Neuronal stem cell (in vitro differentiated cells): Measurements from ENCODE around the gene EPC2.

Experiments used
- DNase-seq: peaks from one replicate; pipeline ENCODE4 v3.0.0-alpha.2; 2013; ENCODE audit warnings: low spot score
- H2AFZ ChIP-seq: one replicate; pipeline ENCODE4 v1.6.1; 2013; ENCODE audit warnings: mild to moderate bottlenecking, low read length, inconsistent platforms
- H2AK5ac ChIP-seq: 2 replicates; pipeline ENCODE4 v1.6.1; 2013; ENCODE audit warnings: low read depth, mild to moderate bottlenecking, inconsistent platforms, low read length, moderate library complexity, mixed read lengths
- H2BK120ac ChIP-seq: 2 replicates; pipeline ENCODE4 v1.6.1; 2013; ENCODE audit warnings: low read depth, mild to moderate bottlenecking, inconsistent platforms, low read length, moderate library complexity, mixed read lengths
- H2BK12ac ChIP-seq: one replicate; pipeline ENCODE4 v1.6.1; 2013; ENCODE audit warnings: low read length, inconsistent platforms
- H2BK15ac ChIP-seq: 2 replicates; pipeline ENCODE4 v1.6.1; 2013; ENCODE audit warnings: mild to moderate bottlenecking, low read length, inconsistent platforms, mixed read lengths
- H2BK5ac ChIP-seq: one replicate; pipeline ENCODE4 v1.6.1; 2013; ENCODE audit warnings: inconsistent platforms, mild to moderate bottlenecking, low read length, moderate library complexity
- H3K14ac ChIP-seq: one replicate; pipeline ENCODE4 v1.6.1; 2013; ENCODE audit warnings: low read length, inconsistent platforms
- H3K18ac ChIP-seq: 2 replicates; pipeline ENCODE4 v1.6.1; 2013; ENCODE audit warnings: low read length, inconsistent platforms
- H3K23ac ChIP-seq: 2 replicates; pipeline ENCODE4 v1.6.1; 2013; ENCODE audit warnings: low read depth, mild to moderate bottlenecking, mixed read lengths, low read length, inconsistent platforms; ENCODE audit not compliant: poor library complexity
- H3K27ac ChIP-seq: replicated peaks from 3 replicates; pipeline ENCODE4 v1.5.1; 2013; ENCODE audit warnings: low read length, inconsistent platforms
- H3K27me3 ChIP-seq, 3 experiments: 2 replicates each; pipeline ENCODE4 v1.6.1; 2013; ENCODE audit warnings: low read length in 3 of 3, mild to moderate bottlenecking in 2 of 3, inconsistent platforms in 1 of 3, low read depth in 1 of 3, mixed read lengths in 1 of 3, moderate library complexity in 1 of 3; ENCODE audit not compliant: control insufficient read depth in 3 of 3, insufficient read depth in 3 of 3
- H3K36me3 ChIP-seq, 2 donors: replicated peaks in 1 of 2; 2 replicates each; pipeline ENCODE4 v1.6.1; 2013; ENCODE audit warnings: low read length in 2 of 2; ENCODE audit not compliant: control insufficient read depth in 2 of 2, insufficient read depth in 2 of 2
- H3K4ac ChIP-seq: 2 replicates; pipeline ENCODE4 v1.6.1; 2013; ENCODE audit warnings: inconsistent platforms, mild to moderate bottlenecking, low read length, moderate library complexity
- H3K4me1 ChIP-seq, 2 donors: 1 replicate in 1 of 2; 2 replicates in 1 of 2; pipeline ENCODE4 v1.6.1; 2013; ENCODE audit warnings: low read length in 2 of 2, low read depth in 1 of 2; ENCODE audit not compliant: control insufficient read depth in 2 of 2, insufficient read depth in 1 of 2
- H3K4me2 ChIP-seq: one replicate; pipeline ENCODE4 v1.6.1; 2013; ENCODE audit warnings: mild to moderate bottlenecking, low read length, inconsistent platforms; ENCODE audit not compliant: insufficient read depth, poor library complexity, severe bottlenecking
- H3K4me3 ChIP-seq, 2 donors: 2 replicates each; pipeline ENCODE4 v1.5.1; 2013; ENCODE audit warnings: low read length in 2 of 2, mild to moderate bottlenecking in 2 of 2, inconsistent platforms in 1 of 2, moderate library complexity in 1 of 2
- H3K79me1 ChIP-seq: one replicate; pipeline ENCODE4 v1.6.1; 2013; ENCODE audit warnings: low read depth, mild to moderate bottlenecking, inconsistent platforms, low read length, moderate library complexity
- H3K9ac ChIP-seq: one replicate; pipeline ENCODE4 v1.6.1; 2013; ENCODE audit warnings: mild to moderate bottlenecking, low read depth, low read length, inconsistent platforms; ENCODE audit not compliant: poor library complexity
- H3K9me3 ChIP-seq, 2 donors: replicated peaks in 1 of 2; 2 replicates each; pipeline versions ENCODE3 to v1.6.1; 2013; ENCODE audit warnings: low read length in 2 of 2, mild to moderate bottlenecking in 2 of 2, inconsistent platforms in 1 of 2, low read depth in 1 of 2, mixed read lengths in 1 of 2, moderate library complexity in 1 of 2; ENCODE audit not compliant: control insufficient read depth in 2 of 2, insufficient read depth in 1 of 2
- H4K8ac ChIP-seq: one replicate; pipeline ENCODE4 v1.6.1; 2013; ENCODE audit warnings: low read depth, mild to moderate bottlenecking, inconsistent platforms, low read length, moderate library complexity
- H4K91ac ChIP-seq: one replicate; pipeline ENCODE4 v1.6.1; 2013; ENCODE audit warnings: low read length, low read depth, mild to moderate bottlenecking, inconsistent platforms; ENCODE audit not compliant: poor library complexity
- WGBS, 2 donors: extraction: QIAGEN DNeasy Blood & Tissue Kit; methylation state at CpG; one replicate each; pipeline ENCODE4 v1.1.7; 2013; ENCODE audit warnings: missing lambda C conversion rate in 2 of 2, mixed read lengths in 1 of 2; ENCODE audit not compliant: insufficient read length in 2 of 2, insufficient replicate concordance in 1 of 2; ENCODE audit errors: extremely low coverage in 2 of 2; 5-methylcytosine and 5-hydroxymethylcytosine counted together

The EPC2 gene

DNA sequence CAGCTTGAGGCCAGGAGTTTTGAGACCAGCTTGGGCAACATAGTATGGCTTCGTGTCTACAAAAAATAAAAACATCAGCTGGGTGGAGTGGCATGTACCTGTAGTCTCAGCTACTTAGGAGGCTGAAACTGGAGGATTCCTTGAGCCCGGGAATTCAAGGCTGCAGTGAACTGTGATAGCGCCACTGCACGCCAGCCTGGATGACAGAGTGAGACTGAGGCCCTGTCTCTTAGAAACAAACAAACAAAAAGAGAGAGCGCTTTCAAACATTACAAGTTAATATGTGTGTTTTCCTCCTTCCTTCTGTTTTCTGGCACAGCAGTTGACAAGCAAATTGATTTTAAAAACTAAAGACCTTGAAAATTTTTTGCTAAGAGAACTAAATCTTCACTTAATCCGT is 9.9 kb downstream of the EPC2 start:
- Histone ChIP-seq H3K23ac (no peak overlapping the region), H2BK120ac (no peak overlapping the region), H3K79me1 (no peaks in the 10 kb centered on the region), H2AFZ (no peak overlapping the region), H2BK15ac (no peak overlapping the region), H3K4ac (no peak overlapping the region), H4K8ac (no peak overlapping the region), H3K9ac (no peak overlapping the region), H3K4me1 (peaks cover 0 to 3% of the 10 kb centered on the region in 2 donors), H3K27ac (no peak overlapping the region), H3K36me3 (no peaks in the 10 kb centered on the region), H3K27me3 (no peaks in the 10 kb centered on the region), H2BK5ac (no peak overlapping the region), H3K9me3 (no peaks in the 10 kb centered on the region), H3K4me2 (no peak overlapping the region), H2AK5ac (no peak overlapping the region), H2BK12ac (no peak overlapping the region), H4K91ac (no peak overlapping the region), H3K14ac (no peak overlapping the region), H3K4me3 (no peak overlapping the region), H3K18ac (no peak overlapping the region)
- WGBS, 2 donors: no CpG with 5 or more reads among the region's 6 CpGs
- DNase-seq: no peak

DNA sequence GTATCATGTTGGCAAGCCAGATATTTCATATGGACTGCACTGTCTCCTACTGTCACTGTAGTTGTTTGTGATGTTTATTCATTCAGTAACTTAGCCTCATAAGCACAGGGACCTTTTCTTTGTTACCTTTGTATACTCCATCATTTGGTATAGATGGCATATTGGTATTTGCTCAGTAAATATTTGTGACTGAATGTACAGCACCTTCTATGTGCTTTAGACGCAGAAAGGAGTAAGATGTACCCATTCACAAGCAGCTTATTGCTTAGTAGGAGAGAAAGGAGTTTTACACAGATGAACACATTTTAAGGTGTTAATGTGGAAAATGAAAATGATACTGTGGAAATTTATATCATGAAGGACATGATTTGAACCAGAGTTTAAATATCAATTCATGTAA is 12.0 kb downstream of the EPC2 start:
- no CpG with 5 or more reads among the region's 1 CpG for whole genome bisulfite sequencing, 2 donors
- no peak overlapping the region for H2BK15ac ChIP-seq
- no peak overlapping the region for H3K23ac ChIP-seq

DNA sequence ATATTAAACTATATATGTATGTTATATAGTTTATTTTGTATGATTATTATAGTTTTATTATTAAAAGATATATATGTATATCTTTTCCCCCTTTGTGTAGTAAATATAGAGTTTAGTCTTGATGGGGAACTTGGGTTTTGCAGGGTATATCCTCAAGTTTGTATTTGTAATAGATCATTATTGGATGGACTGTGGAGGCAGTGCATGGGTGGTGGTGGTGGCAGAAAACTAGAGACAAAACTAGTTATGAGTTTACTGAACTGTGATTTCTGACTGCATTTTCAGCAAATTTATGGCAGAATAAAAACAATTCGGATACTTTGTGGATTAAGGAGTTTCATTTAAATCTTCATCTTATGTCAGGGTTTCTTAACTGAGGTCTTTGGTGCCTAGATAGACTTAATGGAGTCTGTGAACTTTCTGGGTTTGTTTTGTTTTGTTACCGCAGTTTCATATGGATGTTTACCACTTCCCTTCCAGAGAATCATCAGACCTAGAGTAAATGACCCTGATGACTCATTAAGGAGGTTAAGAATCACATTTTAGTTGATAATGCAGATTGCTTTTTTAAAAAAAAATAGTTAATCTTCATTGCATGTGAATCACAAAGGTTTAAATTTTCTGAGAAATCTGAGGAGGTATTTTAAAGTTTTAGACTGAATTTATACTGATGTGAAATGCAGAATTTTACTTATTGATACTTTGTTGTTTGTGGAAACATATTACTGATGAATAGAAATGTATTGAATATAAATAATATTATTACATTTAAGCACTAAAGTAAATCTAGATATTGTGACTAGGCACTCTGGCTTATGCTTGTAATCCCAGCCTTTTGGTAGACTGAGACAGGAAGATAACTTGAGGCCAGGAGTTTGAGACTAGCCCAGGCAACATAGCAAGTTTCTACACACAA is 14.5 kb downstream of the EPC2 start:
- Histone ChIP-seq H3K9ac (no peak overlapping the region), H2AK5ac (no peak overlapping the region), H4K91ac (no peak overlapping the region), H3K4me2 (no peak overlapping the region), H2BK12ac (no peak overlapping the region), H2AFZ (no peak overlapping the region), H3K14ac (no peak overlapping the region), H3K9me3 (no peaks in the 10 kb centered on the region), H3K18ac (no peak overlapping the region), H2BK120ac (no peak overlapping the region), H3K4ac (no peak overlapping the region), H3K27ac (no peak overlapping the region), H3K23ac (no peak overlapping the region), H3K27me3 (no peaks in the 10 kb centered on the region), H4K8ac (no peak overlapping the region), H2BK15ac (no peak overlapping the region), H3K4me1 (peaks cover 0 to 3% of the 10 kb centered on the region in 2 donors), H3K36me3 (no peaks in the 10 kb centered on the region), H3K4me3 (no peak overlapping the region), H3K79me1 (no peaks in the 10 kb centered on the region), H2BK5ac (no peak overlapping the region)
- DNase-seq: no peak
- WGBS, 2 donors: no CpG with 5 or more reads among the region's 2 CpGs

More for the DNA sequence above, 12.0 kb downstream of the EPC2 start:
- Histone ChIP-seq H4K91ac (no peak overlapping the region), H2BK120ac (no peak overlapping the region), H2BK12ac (no peak overlapping the region), H3K27me3 (no peaks in the 10 kb centered on the region), H3K14ac (no peak overlapping the region), H3K4ac (no peak overlapping the region), H4K8ac (no peak overlapping the region), H2AK5ac (no peak overlapping the region), H3K18ac (no peak overlapping the region), H3K9ac (no peak overlapping the region), H2AFZ (no peak overlapping the region), H3K27ac (no peak overlapping the region), H3K79me1 (no peaks in the 10 kb centered on the region), H3K36me3 (no peaks in the 10 kb centered on the region), H3K4me1 (peaks cover 0 to 3% of the 10 kb centered on the region in 2 donors), H3K4me2 (no peak overlapping the region), H3K4me3 (no peak overlapping the region), H3K9me3 (no peaks in the 10 kb centered on the region), H2BK5ac (no peak overlapping the region)
- DNase-seq: no peak

DNA sequence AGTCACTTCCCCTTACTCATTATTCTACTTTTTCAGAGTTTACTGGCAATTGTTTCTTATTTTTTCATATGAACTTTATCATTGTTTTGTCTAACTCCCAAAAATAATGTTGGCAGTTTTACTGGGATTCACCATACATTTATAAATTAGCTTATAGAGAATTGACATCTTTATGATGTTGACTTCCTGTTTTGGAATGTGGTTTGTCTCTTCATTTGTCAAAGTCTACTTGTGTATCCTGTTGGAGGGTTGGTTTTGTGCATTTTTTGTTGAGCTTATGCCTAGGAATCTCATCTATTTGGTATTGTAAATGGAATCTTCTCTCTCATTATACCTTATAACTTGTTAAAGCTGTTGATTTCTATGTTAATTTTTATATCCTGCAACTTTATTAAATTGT is 16.4 kb downstream of the EPC2 start:
- H2BK120ac ChIP-seq: no peak overlapping the region
- H4K91ac ChIP-seq: no peak overlapping the region
- H2BK12ac ChIP-seq: no peak overlapping the region
- no peak overlapping the region for H3K27ac ChIP-seq
- no peaks in the 10 kb centered on the region for H3K4me1 ChIP-seq
- no peak overlapping the region for H2BK5ac ChIP-seq
- H3K14ac ChIP-seq: no peak overlapping the region
- no peak overlapping the region for H3K4ac ChIP-seq
- H2BK15ac ChIP-seq: no peak overlapping the region
- no peak overlapping the region for H2AK5ac ChIP-seq
- no peaks in the 10 kb centered on the region for H3K79me1 ChIP-seq
- H3K18ac ChIP-seq: no peak overlapping the region
- no peak overlapping the region for H3K4me3 ChIP-seq
- DNase-seq: no peak
- no peak overlapping the region for H3K9ac ChIP-seq
- no peak overlapping the region for H4K8ac ChIP-seq
- H3K36me3 ChIP-seq: no peaks in the 10 kb centered on the region
- H3K4me2 ChIP-seq: no peak overlapping the region
- no peaks in the 10 kb centered on the region for H3K9me3 ChIP-seq
- H2AFZ ChIP-seq: no peak overlapping the region
- no peak overlapping the region for H3K23ac ChIP-seq
- no peaks in the 10 kb centered on the region for H3K27me3 ChIP-seq
